ENCODE measurements around the gene FBL.

Gene FBL

GRCh38 chr19:39792999-39793546 is 53.1 kb downstream of the FBL start:
- in situ Hi-C loops (cut with HindIII; ENCODE audit: low sequenced_read_pairs) = no loop called here
- H3K4me3 ChIP-seq (ENCODE audit: low read depth, low read length) = peak overlapping the region; percentile 45
- TF ChIP-seq CTCF (IDR thresholded peaks at IDR 0.05; ENCODE audit: low read depth, low read length, missing control alignments) = peak; percentile 94
- peak; percentile 45 for DNase-seq (ENCODE audit: low read depth)

- in situ Hi-C loops (cut with HindIII; ENCODE audit: low sequenced_read_pairs) = no loop called here
- no peak for DNase-seq (ENCODE audit: low read depth)
- no peak for TF ChIP-seq CTCF (IDR thresholded peaks at IDR 0.05; ENCODE audit: low read depth, low read length, missing control alignments)
- no peak overlapping the region for H3K4me3 ChIP-seq (ENCODE audit: low read depth, low read length)
Observed at GRCh38 chr19:39788244-39788643, 57.9 kb downstream of the FBL start.

Measured in astrocyte of the cerebellum (primary cell).